ENCODE data around the gene SLC25A48.

DNA sequence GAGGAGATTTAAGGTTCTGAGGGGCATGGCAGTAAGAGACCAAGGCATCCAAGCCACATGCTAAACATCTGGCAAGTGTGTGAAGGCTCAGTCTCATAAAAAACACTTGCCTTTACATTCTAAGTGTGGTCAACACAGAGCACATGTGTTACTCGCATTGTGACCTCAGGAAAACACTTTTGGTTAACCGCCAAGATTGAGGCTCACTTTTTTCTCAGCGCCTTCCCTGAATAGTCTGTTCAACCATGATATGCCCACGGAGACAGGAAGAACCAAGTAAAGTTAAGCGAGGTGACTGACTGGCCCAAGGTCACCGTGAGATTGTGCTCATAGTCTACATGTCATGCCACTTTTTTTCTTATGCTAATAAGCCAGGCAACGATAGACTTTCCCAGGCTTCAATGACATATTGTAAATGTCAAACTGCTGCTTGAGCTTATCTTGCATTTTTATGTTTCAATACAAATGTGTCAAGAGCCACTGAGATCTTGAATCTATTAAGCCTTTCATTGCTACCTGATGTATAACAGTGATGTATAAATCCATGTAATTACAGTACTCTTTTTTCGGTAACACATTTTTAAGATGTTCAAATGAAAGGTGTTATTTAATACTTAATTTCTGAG is 82.3 kb downstream of the SLC25A48 start:
- TF ChIP-seq, protein P1, sequence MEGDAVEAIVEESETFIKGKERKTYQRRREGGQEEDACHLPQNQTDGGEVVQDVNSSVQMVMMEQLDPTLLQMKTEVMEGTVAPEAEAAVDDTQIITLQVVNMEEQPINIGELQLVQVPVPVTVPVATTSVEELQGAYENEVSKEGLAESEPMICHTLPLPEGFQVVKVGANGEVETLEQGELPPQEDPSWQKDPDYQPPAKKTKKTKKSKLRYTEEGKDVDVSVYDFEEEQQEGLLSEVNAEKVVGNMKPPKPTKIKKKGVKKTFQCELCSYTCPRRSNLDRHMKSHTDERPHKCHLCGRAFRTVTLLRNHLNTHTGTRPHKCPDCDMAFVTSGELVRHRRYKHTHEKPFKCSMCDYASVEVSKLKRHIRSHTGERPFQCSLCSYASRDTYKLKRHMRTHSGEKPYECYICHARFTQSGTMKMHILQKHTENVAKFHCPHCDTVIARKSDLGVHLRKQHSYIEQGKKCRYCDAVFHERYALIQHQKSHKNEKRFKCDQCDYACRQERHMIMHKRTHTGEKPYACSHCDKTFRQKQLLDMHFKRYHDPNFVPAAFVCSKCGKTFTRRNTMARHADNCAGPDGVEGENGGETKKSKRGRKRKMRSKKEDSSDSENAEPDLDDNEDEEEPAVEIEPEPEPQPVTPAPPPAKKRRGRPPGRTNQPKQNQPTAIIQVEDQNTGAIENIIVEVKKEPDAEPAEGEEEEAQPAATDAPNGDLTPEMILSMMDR (IDR thresholded peaks at IDR 0.05; ENCODE audit: borderline replicate concordance, extremely low read depth, low read length, poor library complexity, severe bottlenecking), result no peak
- no peak for TF ChIP-seq EZH2 (IDR thresholded peaks at IDR 0.05; ENCODE audit: borderline replicate concordance, low read depth, low read length, severe bottlenecking)
